ENCODE measurements around the gene SCN2B.

SCN2B gene

DNA sequence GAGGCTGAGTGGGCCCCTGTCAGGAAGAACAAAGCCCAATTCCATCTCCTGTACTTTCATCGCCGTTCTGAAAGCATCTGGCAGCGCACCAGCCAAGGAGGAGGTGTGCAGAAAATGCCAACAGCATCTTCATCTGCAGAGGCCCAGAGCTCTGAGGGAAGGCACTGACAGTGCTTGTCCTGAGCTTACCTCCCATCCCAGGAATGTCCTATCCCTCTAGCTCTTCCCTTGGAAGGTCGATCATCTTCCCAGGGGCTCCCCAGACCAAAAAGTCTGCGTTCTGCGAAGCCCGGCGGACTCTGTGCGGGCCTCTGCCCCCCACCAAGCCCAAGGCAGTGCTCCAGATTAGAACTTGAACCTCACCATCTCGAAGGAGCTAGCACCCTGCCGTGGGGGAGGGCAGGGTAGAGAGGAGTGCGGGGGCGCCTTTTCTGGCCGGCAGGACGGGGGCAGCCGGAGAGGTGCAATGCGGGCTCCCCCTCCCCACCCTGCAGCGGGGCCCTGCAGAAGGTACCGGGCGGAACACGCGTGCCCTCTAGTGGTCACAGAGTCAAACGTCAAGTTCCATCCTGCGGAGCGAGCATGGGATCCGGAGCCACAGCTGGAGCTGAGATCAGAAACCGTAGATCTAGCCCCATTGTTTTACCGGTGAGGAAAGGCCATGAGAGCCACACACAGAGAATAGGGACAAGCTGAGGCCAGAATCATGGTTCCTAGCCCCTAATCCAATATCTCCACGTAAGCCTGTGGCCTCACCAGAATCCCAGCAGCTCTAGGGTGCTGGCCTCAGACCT, 5.0 kb downstream of the SCN2B start:
- peak; percentile 63 for DNase-seq

DNA sequence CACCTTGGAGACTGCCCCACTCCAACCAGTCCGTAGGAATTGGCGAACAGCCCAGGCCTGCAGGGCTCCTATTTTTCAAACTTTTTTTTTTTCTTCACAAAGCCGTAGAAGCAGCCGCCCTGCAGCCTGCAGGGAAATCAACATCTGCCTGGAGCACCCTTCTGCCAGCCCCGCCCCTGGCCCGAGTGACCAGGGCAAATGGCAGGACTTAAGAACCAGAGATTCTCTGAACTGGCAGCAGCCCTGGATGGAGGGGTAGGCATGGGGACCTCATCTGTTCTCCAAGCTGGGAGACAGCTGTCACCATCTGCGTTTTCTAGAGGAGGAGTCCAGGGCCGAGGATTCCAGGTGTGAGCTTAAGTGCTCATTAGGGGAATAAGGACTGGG, 5.6 kb downstream of the SCN2B start:
- peak; percentile 73 for DNase-seq

GRCh38 chr11:118170231-118170630, 6.2 kb downstream of the SCN2B start:
- DNase-seq: no peak

DNA sequence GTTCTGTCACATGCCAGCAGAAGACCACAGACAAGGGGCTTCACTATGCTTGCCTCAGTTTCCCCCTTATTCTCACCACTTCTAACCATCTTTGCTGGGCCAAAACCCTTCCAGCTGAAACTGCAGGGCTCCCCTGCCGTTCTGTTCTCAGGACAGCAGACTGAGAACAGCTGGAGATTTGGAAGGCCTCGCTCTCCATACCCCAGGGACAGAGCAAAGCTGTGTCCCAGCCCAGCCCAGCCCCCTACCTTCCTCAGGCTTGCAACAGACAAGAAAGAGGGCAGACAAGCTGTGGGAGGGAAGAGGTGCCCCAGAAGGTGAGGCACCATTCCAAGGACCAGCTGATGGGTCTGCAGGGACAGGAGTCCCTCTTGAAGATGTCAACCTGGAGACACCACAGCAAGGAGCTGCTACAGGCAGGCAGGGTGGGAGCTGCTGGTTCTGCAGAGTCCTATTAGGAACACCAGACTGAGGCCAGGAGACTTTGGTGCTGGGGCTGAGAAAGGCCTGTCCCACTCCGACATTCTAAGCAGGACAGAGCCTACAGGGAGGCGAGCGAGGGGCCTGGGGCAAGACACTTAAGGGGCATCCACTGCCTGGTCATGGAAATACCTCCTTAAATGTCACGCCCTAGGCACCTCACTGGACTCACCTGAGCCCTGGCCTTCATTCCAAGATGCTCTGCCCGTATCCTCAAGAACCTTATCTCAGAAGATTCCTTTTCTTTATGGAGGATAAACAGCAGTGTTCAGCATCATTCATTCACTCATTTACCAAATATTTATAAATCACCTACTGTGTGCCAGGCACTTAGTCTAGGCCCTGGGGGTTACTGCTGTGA, 6.9 kb downstream of the SCN2B start:
- DNase-seq: no peak

DNA sequence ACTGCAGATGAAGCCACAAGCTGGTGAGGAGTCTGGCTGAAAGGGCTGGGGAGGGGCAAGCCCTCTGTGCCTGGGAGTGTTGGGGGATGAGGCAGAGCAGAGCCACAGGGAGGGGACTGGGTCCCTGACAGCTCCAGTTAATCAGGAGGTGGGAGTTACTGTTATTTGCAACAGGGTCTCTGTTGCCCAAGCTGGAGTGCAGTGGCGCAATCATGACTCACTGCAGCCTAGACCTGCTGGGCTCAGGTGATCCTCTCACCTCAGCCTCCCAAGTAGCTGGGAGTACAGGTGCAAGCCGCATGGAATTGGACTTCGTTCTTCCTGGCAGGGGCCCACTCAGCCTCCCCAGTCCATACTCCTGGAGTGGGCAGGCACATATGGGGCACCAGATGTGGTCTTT, 7.7 kb downstream of the SCN2B start:
- no peak for DNase-seq

DNA sequence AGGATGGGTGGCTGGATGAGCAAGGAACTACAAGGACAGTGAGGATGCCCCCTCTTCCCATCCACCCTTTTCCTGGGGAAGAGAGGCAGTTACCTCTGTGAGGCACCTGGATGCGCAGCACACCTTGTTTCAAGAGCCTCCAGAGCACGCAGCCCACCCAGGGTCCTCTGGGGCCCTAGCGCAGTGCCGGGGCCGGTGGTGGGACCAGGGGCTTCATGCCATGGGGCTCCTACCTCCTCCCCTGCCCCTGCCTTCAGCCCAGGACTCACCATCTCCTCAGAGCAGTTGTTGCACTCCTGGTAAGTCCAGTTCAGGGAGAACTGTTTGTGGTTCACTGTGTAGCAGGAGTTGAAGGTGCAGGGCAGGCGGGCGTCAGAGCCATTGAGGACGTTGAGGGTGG, 8.1 kb downstream of the SCN2B start:
- no peak for DNase-seq

DNA sequence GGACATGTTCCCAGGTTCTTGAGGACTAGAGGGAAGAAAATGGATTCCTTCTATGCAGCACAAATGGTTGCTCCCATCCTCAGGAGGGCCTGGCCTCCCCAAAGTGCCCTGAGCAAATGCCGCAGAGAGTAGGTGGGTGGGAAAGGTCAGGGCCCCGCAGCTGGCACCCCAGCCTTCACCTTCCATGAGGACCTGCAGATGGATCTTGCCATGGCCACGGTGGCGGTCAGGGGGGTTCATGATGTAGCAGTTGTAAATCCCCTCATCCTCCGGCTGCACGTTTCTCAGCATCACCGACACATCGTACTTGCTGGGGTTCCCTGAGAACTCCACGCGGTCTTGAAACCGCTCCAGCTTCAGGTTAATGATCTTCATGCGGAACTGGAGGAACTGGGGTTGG, 8.5 kb downstream of the SCN2B start:
- no peak for DNase-seq

- no peak for DNase-seq
These were observed 9.2 kb downstream of the SCN2B start for GRCh38 chr11:118167253-118167652.

DNA sequence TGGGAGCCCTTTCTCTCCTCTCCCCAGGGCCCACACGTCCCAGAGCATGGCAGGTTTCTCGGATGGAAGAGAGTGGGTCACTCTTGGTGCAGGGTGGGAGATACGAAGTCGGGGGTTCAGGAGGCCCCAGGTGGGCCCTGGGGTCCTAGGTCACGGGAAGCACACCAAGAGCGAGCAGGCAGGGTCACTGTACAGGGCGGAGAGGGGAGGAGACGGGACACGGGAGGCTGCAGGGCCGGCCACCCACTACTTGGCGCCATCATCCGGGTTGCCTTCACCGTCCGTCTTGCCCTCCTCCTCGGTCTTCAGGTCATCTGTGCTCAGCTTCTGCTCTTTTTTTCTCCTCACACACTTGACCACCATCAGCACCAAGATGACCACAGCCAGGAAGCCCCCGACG, 9.8 kb downstream of the SCN2B start:
- no peak for DNase-seq

- DNase-seq: no peak
These were observed 11.6 kb downstream of the SCN2B start for GRCh38 chr11:118164885-118165284.

GRCh38 chr11:118163494-118163893, 12.9 kb downstream of the SCN2B start:
- DNase-seq: no peak

- DNase-seq: no peak
These were observed 13.6 kb downstream of the SCN2B start for GRCh38 chr11:118162846-118163245.

- DNase-seq: no peak
These were observed 14.7 kb downstream of the SCN2B start for GRCh38 chr11:118161786-118162185.

DNA sequence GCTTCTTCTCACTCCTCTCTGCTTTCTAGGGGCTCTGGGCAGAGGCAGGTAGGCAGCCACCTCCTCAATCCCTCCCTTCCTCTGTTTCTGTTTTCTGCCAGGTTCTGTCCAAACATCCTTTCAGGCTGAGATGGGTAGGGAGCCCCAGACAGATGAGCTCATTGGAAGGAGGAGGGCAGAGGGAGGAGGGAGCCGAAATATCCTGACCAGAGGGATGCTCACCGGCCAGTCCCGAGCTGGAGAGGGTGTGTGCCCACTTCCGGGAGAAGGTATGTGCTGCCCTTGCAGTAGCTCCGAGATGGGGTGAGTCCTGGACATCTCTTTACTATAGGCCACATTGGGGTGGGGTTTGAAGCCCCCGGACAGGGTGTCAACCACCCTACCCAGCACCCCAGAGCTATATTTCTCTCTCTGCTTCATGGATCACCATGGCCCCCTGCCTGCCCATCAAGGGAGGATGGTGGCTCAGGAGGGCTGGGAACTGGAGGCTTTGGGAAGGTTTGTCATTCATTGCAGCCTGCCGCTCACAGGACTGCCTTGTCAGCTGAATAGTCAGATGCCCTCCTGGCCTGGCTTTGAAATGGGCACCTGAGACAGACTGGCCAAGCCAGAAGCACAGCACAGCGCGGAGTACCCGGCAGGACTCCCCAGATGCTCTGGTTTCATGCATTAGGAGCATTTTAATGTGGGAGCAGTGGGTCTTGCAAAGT, 19.1 kb downstream of the SCN2B start:
- DNase-seq: no peak

GRCh38 chr11:118156531-118157185, 19.8 kb downstream of the SCN2B start:
- DNase-seq: peak; percentile 55

DNA sequence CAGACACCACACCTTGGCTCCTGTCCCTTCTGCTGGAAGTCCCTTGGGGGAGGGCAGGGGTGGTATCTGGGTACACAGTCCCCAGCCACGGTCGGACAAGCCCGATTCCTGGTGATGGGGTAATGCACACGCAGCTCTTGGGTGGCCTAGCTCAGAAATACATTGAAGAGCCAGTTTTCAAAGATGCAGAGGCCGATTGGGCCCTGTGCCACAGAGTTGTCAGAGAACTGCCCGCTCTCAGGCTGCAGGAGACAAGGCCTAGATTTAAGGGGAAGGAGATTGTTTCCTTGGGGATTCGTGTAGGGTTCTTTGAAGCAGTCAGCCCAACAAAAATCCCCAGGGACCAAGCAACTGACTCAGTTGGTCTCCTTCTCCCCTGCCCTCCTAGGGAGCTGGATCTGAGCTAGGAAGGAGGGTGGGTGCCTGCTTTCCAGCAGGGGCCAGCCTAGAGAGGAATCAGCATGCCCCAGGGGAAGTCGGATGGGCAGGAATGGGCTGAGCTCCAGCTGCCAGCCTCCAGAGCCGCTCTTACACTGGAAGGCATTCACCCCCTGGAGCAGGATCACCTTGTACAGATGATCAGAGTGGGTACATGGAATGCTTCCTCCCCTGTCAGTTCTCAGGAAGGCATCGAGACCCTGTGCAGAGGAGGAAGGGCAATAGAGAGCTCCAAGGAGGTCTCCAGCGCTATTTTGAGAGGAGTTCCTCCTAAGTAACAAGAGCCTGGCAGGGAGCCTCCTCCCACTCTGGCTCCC, 20.5 kb downstream of the SCN2B start:
- DNase-seq: peak; percentile 43

- no peak for DNase-seq
These were observed 21.8 kb downstream of the SCN2B start for GRCh38 chr11:118154641-118155040.

GRCh38 chr11:118153976-118154375, 22.5 kb downstream of the SCN2B start:
- DNase-seq: no peak

DNA sequence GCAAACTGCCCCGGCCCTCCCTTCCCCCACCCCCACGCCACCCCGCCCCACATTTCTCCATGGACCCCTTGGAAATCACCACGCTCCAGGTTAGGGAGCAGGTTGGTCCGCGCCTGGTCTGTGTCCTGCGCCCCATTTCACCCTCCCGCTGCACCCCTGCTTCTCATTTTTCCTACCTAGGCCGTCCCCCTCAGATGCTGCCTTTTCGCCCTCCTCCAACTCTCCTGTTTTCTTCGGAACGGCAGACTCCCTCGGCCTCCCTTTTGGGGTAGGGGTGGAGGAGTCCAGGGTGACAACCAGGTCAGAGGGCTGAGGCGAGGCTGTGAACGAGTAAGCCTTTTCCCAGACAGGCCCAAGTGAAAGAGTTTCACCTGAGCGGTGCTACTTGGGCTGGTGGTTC, 22.9 kb downstream of the SCN2B start:
- no peak for DNase-seq

GRCh38 chr11:118152552-118153471, 23.6 kb downstream of the SCN2B start, which contains the start of gene SCN4B:
Gene SCN4B (minus strand): TSS chr11:118152823. CDS start chr11:118152673, 150 bp downstream.
- peak; percentile 68 for DNase-seq

GRCh38 chr11:118152020-118152551, 24.4 kb downstream of the SCN2B start:
- peak; percentile 32 for DNase-seq

Measured in NCI-H2171 treated with DMSO at 0.1 percent for 48 hours (cell line).